ENCODE results near the gene DUSP11. TPM values are rescaled to one million over a fixed set of nuclear protein-coding genes. Genes with fewer than 3 reads are reported as not detected.
"Not testable (repeated sequence)": the region's sequence is repeated elsewhere in the genome, so short reads cannot be mapped to it uniquely, and the experiment has no call there.

The DUSP11 gene
- total and polyA plus RNA-seq, 4 donors = 18.9 to 29.9 (median 23.3) TPM

DNA sequence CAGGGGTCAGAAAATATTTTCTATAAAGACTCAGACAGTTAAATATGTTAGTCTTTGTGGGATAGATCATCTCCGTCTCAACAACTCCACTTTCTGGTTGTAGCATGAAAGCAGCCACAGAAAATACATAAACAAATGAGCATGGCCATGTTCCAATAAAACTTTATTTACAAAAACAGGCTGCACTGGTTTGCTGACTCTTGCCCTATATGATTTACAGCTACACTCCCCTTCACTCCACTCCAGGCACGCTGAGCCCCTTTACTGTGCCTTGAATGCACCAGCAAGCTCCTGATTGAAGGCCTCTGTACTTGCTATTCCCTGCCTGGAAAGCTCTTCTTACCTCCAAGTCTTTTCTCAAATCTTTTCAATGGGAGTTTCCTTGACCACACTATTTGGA lies 43.1 kb upstream of the DUSP11 start:
- no peaks in the 10 kb centered on the region for H3K4me1 ChIP-seq (ENCODE audit: control insufficient read depth, insufficient read depth, low read length)
- no peak overlapping the region for H3K4me3 ChIP-seq (ENCODE audit: low read depth, low read length)
- no peaks in the 10 kb centered on the region for H3K36me3 ChIP-seq (ENCODE audit: control insufficient read depth, insufficient read depth, low read length)
- no peak for DNase-seq (ENCODE audit: low read depth in 4 of 6, low spot score in 6 of 6)
- 24% methylated on average over 1 of the region's 2 CpGs for WGBS (ENCODE audit: insufficient coverage)
- H3K27me3 ChIP-seq (ENCODE audit: control insufficient read depth, insufficient read depth, low read length) = peaks cover 8% of the 10 kb centered on the region
- H3K27ac ChIP-seq (ENCODE audit: low read depth, low read length) = no peak overlapping the region
- no peaks in the 10 kb centered on the region for H3K9me3 ChIP-seq (ENCODE audit: control insufficient read depth, insufficient read depth, low read length)

DNA sequence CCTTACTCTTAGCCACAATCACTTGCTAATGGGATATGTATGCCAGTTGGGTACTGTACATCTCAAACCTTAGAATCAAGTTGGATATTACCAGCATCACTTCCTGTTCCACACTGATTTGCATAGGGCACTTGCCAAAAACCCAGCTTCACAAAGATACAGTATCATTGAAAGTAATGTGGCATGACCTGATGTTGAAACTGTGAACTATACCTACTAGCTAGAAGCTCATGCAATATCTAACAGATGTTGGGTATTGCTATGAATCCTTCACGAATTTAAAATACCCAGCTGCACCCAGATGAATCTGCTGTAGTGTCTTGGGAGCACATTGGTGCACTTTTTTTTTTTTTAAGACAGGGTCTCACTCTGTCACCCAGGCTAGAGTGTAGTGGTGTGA lies 42.4 kb upstream of the DUSP11 start:
- H3K27ac ChIP-seq (ENCODE audit: low read depth, low read length) = no peak overlapping the region
- H3K4me3 ChIP-seq (ENCODE audit: low read depth, low read length) = no peak overlapping the region
- H3K9me3 ChIP-seq (ENCODE audit: control insufficient read depth, insufficient read depth, low read length) = no peaks in the 10 kb centered on the region
- DNase-seq (ENCODE audit: low read depth in 4 of 6, low spot score in 6 of 6) = no peak
- H3K36me3 ChIP-seq (ENCODE audit: control insufficient read depth, insufficient read depth, low read length) = no peaks in the 10 kb centered on the region
- H3K27me3 ChIP-seq (ENCODE audit: control insufficient read depth, insufficient read depth, low read length) = peaks cover 8% of the 10 kb centered on the region
- no peaks in the 10 kb centered on the region for H3K4me1 ChIP-seq (ENCODE audit: control insufficient read depth, insufficient read depth, low read length)
- WGBS (ENCODE audit: insufficient coverage) = no CpG with 5 or more reads among the region's 1 CpG

DNA sequence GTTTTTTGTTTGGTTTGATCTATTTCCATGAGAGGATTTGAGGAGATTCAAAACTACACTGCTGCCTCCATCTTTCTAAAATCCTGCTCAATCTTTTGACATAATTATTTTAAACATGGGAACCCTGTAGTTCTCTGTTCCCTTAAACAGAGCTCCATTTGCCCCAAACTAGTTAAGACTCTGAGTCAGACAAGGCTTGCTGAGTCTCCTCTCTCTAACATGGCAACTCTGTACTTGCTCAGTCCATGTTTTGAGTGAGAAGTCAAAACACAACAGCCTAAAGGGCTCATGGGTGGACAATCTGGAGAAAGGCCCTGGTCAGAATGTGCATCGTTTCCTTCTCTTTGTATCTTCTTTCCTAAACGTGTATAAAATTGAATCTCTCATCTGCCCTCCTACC lies 41.8 kb upstream of the DUSP11 start:
- H3K9me3 ChIP-seq (ENCODE audit: control insufficient read depth, insufficient read depth, low read length) = no peaks in the 10 kb centered on the region
- DNase-seq (ENCODE audit: low read depth in 4 of 6, low spot score in 6 of 6) = no peak
- peaks cover 8% of the 10 kb centered on the region for H3K27me3 ChIP-seq (ENCODE audit: control insufficient read depth, insufficient read depth, low read length)
- H3K36me3 ChIP-seq (ENCODE audit: control insufficient read depth, insufficient read depth, low read length) = no peaks in the 10 kb centered on the region
- no peak overlapping the region for H3K27ac ChIP-seq (ENCODE audit: low read depth, low read length)
- no peak overlapping the region for H3K4me3 ChIP-seq (ENCODE audit: low read depth, low read length)
- no peaks in the 10 kb centered on the region for H3K4me1 ChIP-seq (ENCODE audit: control insufficient read depth, insufficient read depth, low read length)
- 80% methylated on average over 1 of the region's 2 CpGs for WGBS (ENCODE audit: insufficient coverage)

DNA sequence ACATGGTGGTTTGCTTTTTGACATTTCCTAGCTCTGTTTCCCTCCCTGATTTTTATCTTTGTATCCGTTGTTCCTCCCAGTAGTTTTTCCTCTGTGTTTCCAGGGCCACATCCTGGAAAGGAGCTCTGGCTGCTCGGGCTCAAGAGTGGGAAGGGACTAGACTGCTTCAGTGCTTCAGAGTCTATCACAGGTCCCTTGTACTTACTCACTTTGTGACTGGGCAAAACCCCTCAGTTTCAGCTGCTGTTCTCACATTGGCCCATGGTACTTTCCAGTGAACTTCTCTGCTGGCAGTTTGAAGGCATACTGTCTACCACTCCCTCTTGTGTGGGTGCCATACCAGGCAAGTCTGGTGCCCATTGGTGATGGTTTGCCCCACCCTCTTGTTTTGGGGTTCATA lies 41.3 kb upstream of the DUSP11 start:
- WGBS (ENCODE audit: insufficient coverage) = 73% methylated on average over 2 of the region's 2 CpGs
- Histone ChIP-seq H3K4me1 (ENCODE audit: control insufficient read depth, insufficient read depth, low read length) (no peaks in the 10 kb centered on the region), H3K4me3 (ENCODE audit: low read depth, low read length) (no peak overlapping the region), H3K27me3 (ENCODE audit: control insufficient read depth, insufficient read depth, low read length) (peaks cover 8% of the 10 kb centered on the region), H3K9me3 (ENCODE audit: control insufficient read depth, insufficient read depth, low read length) (no peaks in the 10 kb centered on the region), H3K36me3 (ENCODE audit: control insufficient read depth, insufficient read depth, low read length) (no peaks in the 10 kb centered on the region), H3K27ac (ENCODE audit: low read depth, low read length) (no peak overlapping the region)
- DNase-seq (ENCODE audit: low read depth in 4 of 6, low spot score in 6 of 6) = no peak

DNA sequence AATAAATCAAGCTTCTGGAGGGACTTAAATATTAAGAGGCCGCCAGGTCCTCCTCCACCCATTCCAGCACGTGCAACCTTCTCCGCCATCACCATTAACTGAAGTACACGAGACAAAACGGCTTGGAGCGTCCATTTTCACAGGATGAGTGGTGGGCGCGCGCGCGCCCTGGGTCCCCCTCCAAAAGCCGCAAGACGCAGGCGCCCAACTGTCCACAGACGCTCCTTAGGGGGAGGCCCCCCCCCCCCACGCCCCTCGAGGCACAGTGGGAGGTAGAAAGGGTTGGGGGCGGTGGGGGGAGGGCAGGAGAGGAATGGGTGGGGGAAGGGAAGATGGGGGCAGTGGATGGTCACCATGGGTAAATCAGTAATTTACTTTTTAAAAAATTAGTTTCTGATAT lies 38.4 kb upstream of the DUSP11 start:
- H3K9me3 ChIP-seq (ENCODE audit: control insufficient read depth, insufficient read depth, low read length) = no peaks in the 10 kb centered on the region
- H3K4me1 ChIP-seq (ENCODE audit: control insufficient read depth, insufficient read depth, low read length) = no peaks in the 10 kb centered on the region
- no peak overlapping the region for H3K4me3 ChIP-seq (ENCODE audit: low read depth, low read length)
- DNase-seq (ENCODE audit: low read depth in 4 of 6, low spot score in 6 of 6) = no peak
- H3K27me3 ChIP-seq (ENCODE audit: control insufficient read depth, insufficient read depth, low read length) = peaks cover 17% of the 10 kb centered on the region
- H3K27ac ChIP-seq (ENCODE audit: low read depth, low read length) = no peak overlapping the region
- H3K36me3 ChIP-seq (ENCODE audit: control insufficient read depth, insufficient read depth, low read length) = no peaks in the 10 kb centered on the region
- 93% methylated on average over 2 of the region's 18 CpGs for WGBS (ENCODE audit: insufficient coverage)

DNA sequence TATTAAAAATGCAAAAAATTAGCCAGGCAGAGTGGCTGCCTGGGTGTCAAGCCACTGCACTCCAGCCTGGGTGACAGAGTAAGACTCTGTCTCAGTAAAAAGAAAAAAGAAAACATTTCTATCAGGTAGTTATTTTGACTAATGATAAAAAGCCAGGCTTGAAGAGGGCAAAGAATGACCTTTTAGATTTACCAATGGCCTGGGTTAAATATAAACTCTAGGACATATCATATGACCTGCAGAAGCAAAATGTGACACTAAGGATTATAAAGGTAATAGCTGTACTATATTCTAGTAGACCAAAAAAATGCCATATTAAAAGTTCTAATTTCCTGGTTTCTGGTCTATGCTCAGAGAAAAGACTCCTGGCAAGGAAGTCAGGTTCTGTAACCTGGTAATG lies 32.7 kb upstream of the DUSP11 start:
- Histone ChIP-seq H3K27ac (ENCODE audit: low read depth, low read length) (no peak overlapping the region), H3K9me3 (ENCODE audit: control insufficient read depth, insufficient read depth, low read length) (no peaks in the 10 kb centered on the region), H3K4me3 (ENCODE audit: low read depth, low read length) (no peak overlapping the region), H3K4me1 (ENCODE audit: control insufficient read depth, insufficient read depth, low read length) (no peaks in the 10 kb centered on the region), H3K36me3 (ENCODE audit: control insufficient read depth, insufficient read depth, low read length) (no peaks in the 10 kb centered on the region), H3K27me3 (ENCODE audit: control insufficient read depth, insufficient read depth, low read length) (peaks cover 12% of the 10 kb centered on the region)
- DNase-seq (ENCODE audit: low read depth in 4 of 6, low spot score in 6 of 6) = no peak

DNA sequence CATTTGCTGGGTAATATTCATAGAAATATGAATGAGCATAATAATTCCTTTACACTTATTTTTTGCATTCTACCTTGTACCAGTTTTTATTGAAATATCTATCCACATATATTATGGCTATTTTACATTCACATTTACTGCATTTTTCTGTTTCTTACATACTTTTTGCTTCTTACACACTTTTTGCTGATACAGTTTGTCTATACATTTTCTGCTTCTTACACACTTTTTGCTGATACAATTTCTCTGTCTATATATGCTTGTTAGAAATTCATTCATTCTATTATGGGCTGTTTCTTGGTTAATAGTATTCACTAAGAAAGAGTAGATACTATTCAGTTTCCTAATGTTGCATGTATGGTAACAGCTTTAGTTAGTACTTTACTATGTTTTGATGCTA lies 32.0 kb upstream of the DUSP11 start:
- Histone ChIP-seq H3K4me3 (ENCODE audit: low read depth, low read length) (no peak overlapping the region), H3K27me3 (ENCODE audit: control insufficient read depth, insufficient read depth, low read length) (peaks cover 12% of the 10 kb centered on the region), H3K9me3 (ENCODE audit: control insufficient read depth, insufficient read depth, low read length) (no peaks in the 10 kb centered on the region), H3K4me1 (ENCODE audit: control insufficient read depth, insufficient read depth, low read length) (no peaks in the 10 kb centered on the region), H3K27ac (ENCODE audit: low read depth, low read length) (no peak overlapping the region), H3K36me3 (ENCODE audit: control insufficient read depth, insufficient read depth, low read length) (no peaks in the 10 kb centered on the region)
- no peak for DNase-seq (ENCODE audit: low read depth in 4 of 6, low spot score in 6 of 6)

DNA sequence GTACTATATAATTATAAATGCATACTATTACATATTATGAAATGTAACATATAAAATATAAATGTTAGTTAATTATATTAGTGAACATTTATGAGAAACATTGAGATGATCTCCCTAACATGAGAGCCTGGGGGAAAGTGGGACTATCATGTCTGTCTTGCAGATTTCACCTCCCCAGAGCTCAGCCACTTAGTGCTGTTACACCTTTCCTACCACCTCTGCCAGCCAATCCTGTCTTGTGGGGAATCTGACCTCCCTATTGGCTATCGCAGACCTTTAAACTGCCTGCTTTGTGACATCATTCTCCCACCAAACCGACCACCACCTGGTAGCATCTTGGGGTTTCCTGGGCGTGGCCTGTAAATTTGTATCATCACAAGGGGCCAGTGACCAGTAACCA lies 4.0 kb upstream of the DUSP11 start, which contains the start of gene C2orf78:
Gene C2orf78, plus strand, starts transcription at position 301 of the 400 bp plus-strand sequence. CDS start 127 bp downstream, outside the sequence.
- H3K27me3 ChIP-seq (ENCODE audit: control insufficient read depth, insufficient read depth, low read length); H3K9me3 ChIP-seq (ENCODE audit: control insufficient read depth, insufficient read depth, low read length); H3K4me3 ChIP-seq (ENCODE audit: low read depth, low read length); H3K27ac ChIP-seq (ENCODE audit: low read depth, low read length); H3K36me3 ChIP-seq (ENCODE audit: control insufficient read depth, insufficient read depth, low read length); H3K4me1 ChIP-seq (ENCODE audit: control insufficient read depth, insufficient read depth, low read length); DNase-seq (ENCODE audit: low read depth in 4 of 6, low spot score in 6 of 6): not testable (repeated sequence)
- WGBS (ENCODE audit: insufficient coverage) = no CpG with 5 or more reads among the region's 3 CpGs

DNA sequence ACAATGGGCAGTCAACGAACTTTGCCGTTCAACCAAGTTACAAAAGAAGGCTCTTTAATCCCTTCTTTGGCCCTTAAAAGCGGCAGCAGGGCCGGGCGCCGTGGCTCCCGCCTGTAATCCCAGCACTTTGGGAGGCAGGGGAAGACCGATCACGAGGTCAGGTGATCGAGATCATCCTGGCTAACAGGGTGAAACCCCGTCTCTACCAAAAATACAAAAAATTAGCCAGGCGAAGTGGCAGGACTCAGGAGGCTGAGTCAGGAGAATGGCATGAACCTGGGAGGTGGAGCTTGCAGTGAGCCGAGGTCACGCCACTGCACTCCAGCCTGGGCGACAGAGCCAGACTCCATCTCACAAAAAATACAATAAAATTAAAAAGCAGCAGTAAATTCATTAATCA lies 3.5 kb upstream of the DUSP11 start:
- not testable (repeated sequence) for H3K36me3 ChIP-seq (ENCODE audit: control insufficient read depth, insufficient read depth, low read length); H3K27ac ChIP-seq (ENCODE audit: low read depth, low read length); H3K9me3 ChIP-seq (ENCODE audit: control insufficient read depth, insufficient read depth, low read length); DNase-seq (ENCODE audit: low read depth in 4 of 6, low spot score in 6 of 6); H3K4me1 ChIP-seq (ENCODE audit: control insufficient read depth, insufficient read depth, low read length); H3K4me3 ChIP-seq (ENCODE audit: low read depth, low read length); H3K27me3 ChIP-seq (ENCODE audit: control insufficient read depth, insufficient read depth, low read length)
- 88% methylated on average over 10 of the region's 15 CpGs for WGBS (ENCODE audit: insufficient coverage)

DNA sequence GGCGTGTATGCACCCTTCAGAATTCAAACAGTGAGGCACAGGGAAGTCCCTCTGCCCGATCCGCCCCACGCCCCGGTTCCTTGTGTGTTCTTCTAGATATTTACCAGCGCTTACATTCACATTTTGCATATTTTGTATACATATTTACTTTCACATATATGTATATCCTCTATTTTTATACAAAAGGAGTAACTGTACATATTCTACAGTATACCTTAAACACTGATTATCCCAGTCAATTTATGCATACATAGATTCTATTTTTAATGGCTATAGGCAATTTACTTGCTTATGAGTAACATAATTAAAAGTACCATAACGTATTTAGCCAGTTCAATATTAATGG lies 307 bp upstream of the DUSP11 start:
- no peak for DNase-seq (ENCODE audit: low read depth in 4 of 6, low spot score in 6 of 6)
- Histone ChIP-seq H3K27me3 (ENCODE audit: control insufficient read depth, insufficient read depth, low read length) (no peaks in the 10 kb centered on the region), H3K9me3 (ENCODE audit: control insufficient read depth, insufficient read depth, low read length) (no peaks in the 10 kb centered on the region), H3K36me3 (ENCODE audit: control insufficient read depth, insufficient read depth, low read length) (peaks cover 6% of the 10 kb centered on the region), H3K4me1 (ENCODE audit: control insufficient read depth, insufficient read depth, low read length) (peaks cover 6% of the 10 kb centered on the region), H3K4me3 (ENCODE audit: low read depth, low read length) (peak overlapping the region; percentile 72), H3K27ac (ENCODE audit: low read depth, low read length) (peak overlapping the region; percentile 72)
- 0% methylated on average over 1 of the region's 7 CpGs for WGBS (ENCODE audit: insufficient coverage)
